ENCODE data around the gene BAIAP2. TPM values are rescaled to one million over a fixed set of nuclear protein-coding genes. Genes with fewer than 3 reads are reported as not detected.
A peak's percentile ranks its signal among the peaks of the same experiment; 100 is the strongest.

Gene BAIAP2
- total and polyA plus RNA-seq, 10 donors = 2.8 to 33.2 (median 17.8) TPM

GRCh38 chr17:81057079-81057730, 22.3 kb downstream of the BAIAP2 start:
- Histone ChIP-seq H3K27ac (peak overlapping the region in 1 of 8 donors; percentile 4), H3K4me1 (peaks cover 0 to 19% (median 3%) of the 10 kb centered on the region in 6 donors), H3K36me3 (peaks cover 0 to 23% (median 3%) of the 10 kb centered on the region in 6 donors), H3K9me3 (no peaks in the 10 kb centered on the region), H3K27me3 (replicated peaks in 1 of 7) (no peaks in the 10 kb centered on the region), H3K4me3 (no peak overlapping the region)
- DNase-seq = no peak
- intact Hi-C loops (cut with DNase I; ENCODE audit: low total_unique reads) = no loop called here
- 68 to 80% (median 76%) methylated on average over 13 to 14 of the region's 14 CpGs for WGBS, 5 donors
- TF ChIP-seq POLR2AphosphoS5 (IDR thresholded peaks at IDR 0.05) = no peak
- TF ChIP-seq, protein P1, sequence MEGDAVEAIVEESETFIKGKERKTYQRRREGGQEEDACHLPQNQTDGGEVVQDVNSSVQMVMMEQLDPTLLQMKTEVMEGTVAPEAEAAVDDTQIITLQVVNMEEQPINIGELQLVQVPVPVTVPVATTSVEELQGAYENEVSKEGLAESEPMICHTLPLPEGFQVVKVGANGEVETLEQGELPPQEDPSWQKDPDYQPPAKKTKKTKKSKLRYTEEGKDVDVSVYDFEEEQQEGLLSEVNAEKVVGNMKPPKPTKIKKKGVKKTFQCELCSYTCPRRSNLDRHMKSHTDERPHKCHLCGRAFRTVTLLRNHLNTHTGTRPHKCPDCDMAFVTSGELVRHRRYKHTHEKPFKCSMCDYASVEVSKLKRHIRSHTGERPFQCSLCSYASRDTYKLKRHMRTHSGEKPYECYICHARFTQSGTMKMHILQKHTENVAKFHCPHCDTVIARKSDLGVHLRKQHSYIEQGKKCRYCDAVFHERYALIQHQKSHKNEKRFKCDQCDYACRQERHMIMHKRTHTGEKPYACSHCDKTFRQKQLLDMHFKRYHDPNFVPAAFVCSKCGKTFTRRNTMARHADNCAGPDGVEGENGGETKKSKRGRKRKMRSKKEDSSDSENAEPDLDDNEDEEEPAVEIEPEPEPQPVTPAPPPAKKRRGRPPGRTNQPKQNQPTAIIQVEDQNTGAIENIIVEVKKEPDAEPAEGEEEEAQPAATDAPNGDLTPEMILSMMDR (IDR thresholded peaks at IDR 0.05 in 8 of 11, conservative IDR thresholded peaks at IDR 0.05 in 3 of 11) = no peak
- TF ChIP-seq POLR2A (IDR thresholded peaks at IDR 0.05) = no peak

DNA sequence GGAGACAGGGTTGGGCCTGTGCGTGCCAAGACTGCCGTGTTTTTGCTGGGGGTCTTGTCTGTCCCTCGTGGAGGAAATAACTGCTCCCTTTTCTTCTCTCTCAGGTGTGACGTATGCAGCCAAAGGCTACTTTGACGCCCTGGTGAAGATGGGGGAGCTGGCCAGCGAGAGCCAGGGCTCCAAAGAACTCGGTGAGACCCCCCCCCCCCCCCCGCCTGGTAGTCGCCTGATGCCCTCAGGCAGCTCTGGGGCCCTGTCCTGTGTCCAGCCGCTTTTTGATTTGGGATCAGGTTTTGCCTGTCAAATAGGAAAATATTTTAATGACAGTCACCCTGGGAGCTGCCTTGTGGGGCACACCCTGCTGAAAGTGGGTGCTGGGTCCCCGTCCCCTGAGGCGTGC, 22.8 kb downstream of the BAIAP2 start:
- H3K27ac ChIP-seq = no peak overlapping the region
- H3K36me3 ChIP-seq = peaks cover 0 to 23% (median 3%) of the 10 kb centered on the region in 6 donors
- H3K4me1 ChIP-seq = peaks cover 0 to 13% (median 2%) of the 10 kb centered on the region in 6 donors
- TF ChIP-seq, protein P1 (IDR thresholded peaks at IDR 0.05 in 8 of 11, conservative IDR thresholded peaks at IDR 0.05 in 3 of 11) = no peak
- TF ChIP-seq POLR2A (IDR thresholded peaks at IDR 0.05) = no peak
- TF ChIP-seq POLR2AphosphoS5 (IDR thresholded peaks at IDR 0.05) = no peak
- intact Hi-C loops (cut with DNase I; ENCODE audit: low total_unique reads) = no loop called here
- DNase-seq = no peak
- WGBS, 5 donors = 82 to 96% (median 84%) methylated on average over 11 to 12 of the region's 12 CpGs
- H3K27me3 ChIP-seq (replicated peaks in 1 of 7) = no peaks in the 10 kb centered on the region
- no peaks in the 10 kb centered on the region for H3K9me3 ChIP-seq
- H3K4me3 ChIP-seq = no peak overlapping the region

DNA sequence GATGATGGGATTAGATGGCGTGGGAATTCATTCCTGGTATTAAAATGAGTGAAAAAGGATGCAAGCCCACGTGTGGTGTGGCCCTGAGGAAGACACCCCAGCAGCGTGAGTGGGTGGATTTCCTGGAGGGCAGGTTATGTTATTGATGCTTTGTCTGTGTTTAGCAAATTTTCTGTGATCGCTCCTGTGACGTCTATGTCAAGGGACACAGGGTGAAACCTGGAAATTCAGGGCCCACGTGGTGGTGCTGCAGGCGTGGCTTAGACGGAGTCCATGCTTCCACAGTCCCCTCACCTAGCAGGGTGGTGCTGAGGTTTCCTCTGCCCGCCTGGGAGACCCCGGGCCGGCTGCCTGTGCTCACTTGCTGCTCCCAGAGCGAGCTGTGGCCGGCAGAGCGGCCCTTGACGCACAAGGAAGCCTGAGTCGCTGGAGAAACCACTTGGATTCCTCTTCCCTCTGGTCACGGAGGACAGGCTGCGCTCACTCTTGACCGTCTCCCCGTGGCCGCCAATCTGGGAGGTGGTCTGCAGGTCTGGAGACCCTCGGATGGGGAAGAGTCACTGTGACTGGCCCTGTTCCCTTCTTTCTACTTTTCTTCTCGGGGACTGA, 23.4 kb downstream of the BAIAP2 start:
- Histone ChIP-seq H3K4me3 (no peak overlapping the region), H3K27ac (no peak overlapping the region)

More for the DNA sequence above, 23.4 kb downstream of the BAIAP2 start:
- Histone ChIP-seq H3K36me3 (peaks cover 0 to 23% (median 3%) of the 10 kb centered on the region in 6 donors), H3K4me1 (peaks cover 0 to 13% (median 1%) of the 10 kb centered on the region in 6 donors), H3K27me3 (replicated peaks in 1 of 7) (no peaks in the 10 kb centered on the region), H3K9me3 (no peaks in the 10 kb centered on the region)
- no peak for DNase-seq
- TF ChIP-seq, protein P1 (IDR thresholded peaks at IDR 0.05 in 8 of 11, conservative IDR thresholded peaks at IDR 0.05 in 3 of 11) = no peak
- TF ChIP-seq POLR2AphosphoS5 (IDR thresholded peaks at IDR 0.05) (no peak), POLR2A (IDR thresholded peaks at IDR 0.05) (no peak)
- 77 to 89% (median 85%) methylated on average over 20 to 23 of the region's 23 CpGs for WGBS, 5 donors
- intact Hi-C loops (cut with DNase I; ENCODE audit: low total_unique reads) = no loop called here
